Measurements from ENCODE around the gene NOL7.

The NOL7 gene

GRCh38 chr6:13655700-13656099 lies 40.6 kb downstream of the NOL7 start:
- DNase-seq, result no peak

GRCh38 chr6:13660273-13660672 lies 45.1 kb downstream of the NOL7 start:
- no peak for DNase-seq

GRCh38 chr6:13660893-13661292 lies 45.8 kb downstream of the NOL7 start:
- no peak for DNase-seq

GRCh38 chr6:13661647-13662046 lies 46.5 kb downstream of the NOL7 start:
- DNase-seq, result no peak

GRCh38 chr6:13662651-13663334 lies 47.7 kb downstream of the NOL7 start:
- no peak for DNase-seq

GRCh38 chr6:13663986-13664385 lies 48.9 kb downstream of the NOL7 start:
- no peak for DNase-seq

GRCh38 chr6:13664703-13665352 lies 49.7 kb downstream of the NOL7 start:
- DNase-seq, result no peak

GRCh38 chr6:13666194-13667105 lies 51.3 kb downstream of the NOL7 start:
- DNase-seq, result no peak

GRCh38 chr6:13667655-13668054 lies 52.5 kb downstream of the NOL7 start:
- DNase-seq, result no peak

GRCh38 chr6:13668291-13668928 lies 53.3 kb downstream of the NOL7 start:
- no peak for DNase-seq

GRCh38 chr6:13669476-13669875 lies 54.3 kb downstream of the NOL7 start:
- DNase-seq, result no peak

Measured in NCI-H524 (cell line).